GM12892 (cell line): ENCODE measurements around the gene KCNT1.

Source experiments
- DNase-seq: peaks from one replicate; pipeline ENCODE4 v3.0.0; 2011; ENCODE audit not compliant: insufficient read length
- FAIRE-seq: peaks from 2 replicates; lab custom pipeline; 2011; peaks lifted over from hg19 to GRCh38; lab: Jason Lieb, UNC
- POLR2A ChIP-seq: IDR thresholded peaks from 2 replicates; pipeline ENCODE4 v1.6.1; 2011; ENCODE audit warnings: low read depth, low read length, control low read depth
- POLR2AphosphoS5 ChIP-seq: IDR thresholded peaks from 2 replicates; pipeline ENCODE4 v1.6.1; 2011; ENCODE audit warnings: low read depth, low read length, control low read depth
- TAF1 ChIP-seq: IDR thresholded peaks from 2 replicates; pipeline ENCODE4 v1.6.1; 2011; ENCODE audit warnings: low read depth, mild to moderate bottlenecking, control low read depth, low read length, borderline replicate concordance

Gene KCNT1

DNA sequence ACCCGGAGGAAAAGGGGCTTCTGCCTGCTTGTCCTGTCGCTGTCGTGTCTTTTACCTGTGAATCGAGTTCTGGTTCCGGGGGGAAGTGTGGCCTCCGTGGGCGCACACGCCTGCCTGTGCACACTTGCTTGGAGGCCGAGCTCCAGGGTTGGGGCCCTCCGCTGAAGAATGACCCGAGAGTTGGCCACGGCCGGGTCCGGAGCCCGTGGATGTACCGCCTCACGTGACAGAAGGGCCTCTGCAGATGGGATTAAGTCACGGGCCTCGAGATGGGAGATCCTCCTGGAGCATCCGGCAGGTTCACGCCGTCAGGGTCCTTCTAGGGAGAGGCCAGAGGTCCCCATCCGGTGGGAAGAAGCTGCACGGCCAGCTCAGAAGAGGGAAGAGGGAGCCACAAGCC is 81.0 kb downstream of the KCNT1 start:
- DNase-seq (no peak), FAIRE-seq (no peak)
- no peak for TF ChIP-seq POLR2A
- no peak for TF ChIP-seq TAF1
- TF ChIP-seq POLR2AphosphoS5 = no peak

DNA sequence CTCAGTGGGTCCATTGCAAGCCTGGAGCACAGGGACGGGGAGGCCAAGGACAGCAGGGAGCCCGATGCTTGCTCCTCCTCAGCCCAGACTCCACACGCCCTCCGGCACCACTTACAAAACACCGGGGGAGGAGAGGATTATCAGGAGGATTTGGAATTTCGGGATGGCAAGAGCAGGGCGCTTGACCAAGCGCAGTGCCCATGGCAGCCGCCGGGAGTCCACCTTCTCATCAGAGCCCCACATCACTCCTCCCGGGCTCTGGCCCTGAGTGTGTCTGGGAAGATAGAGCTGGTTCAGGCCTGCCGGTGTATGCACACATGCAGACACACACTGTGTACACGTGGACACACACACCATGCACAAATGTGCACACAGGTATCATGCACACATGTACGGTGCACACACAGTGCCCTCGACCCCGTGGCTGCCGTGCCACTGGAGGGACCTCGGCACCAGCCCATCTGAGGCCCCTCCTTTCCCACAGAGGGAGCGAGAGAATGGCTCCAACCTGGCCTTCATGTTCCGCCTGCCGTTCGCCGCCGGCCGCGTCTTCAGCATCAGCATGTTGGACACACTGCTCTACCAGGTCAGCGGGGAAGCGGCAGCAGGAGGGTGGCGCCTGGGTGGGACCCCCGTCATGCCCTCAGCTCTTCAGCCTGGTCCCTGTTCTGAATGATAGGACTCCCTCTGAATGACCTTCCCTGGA is 81.7 kb downstream of the KCNT1 start:
- FAIRE-seq = no peak
- TF ChIP-seq POLR2AphosphoS5 = no peak
- TF ChIP-seq POLR2A = no peak
- no peak for TF ChIP-seq TAF1

DNA sequence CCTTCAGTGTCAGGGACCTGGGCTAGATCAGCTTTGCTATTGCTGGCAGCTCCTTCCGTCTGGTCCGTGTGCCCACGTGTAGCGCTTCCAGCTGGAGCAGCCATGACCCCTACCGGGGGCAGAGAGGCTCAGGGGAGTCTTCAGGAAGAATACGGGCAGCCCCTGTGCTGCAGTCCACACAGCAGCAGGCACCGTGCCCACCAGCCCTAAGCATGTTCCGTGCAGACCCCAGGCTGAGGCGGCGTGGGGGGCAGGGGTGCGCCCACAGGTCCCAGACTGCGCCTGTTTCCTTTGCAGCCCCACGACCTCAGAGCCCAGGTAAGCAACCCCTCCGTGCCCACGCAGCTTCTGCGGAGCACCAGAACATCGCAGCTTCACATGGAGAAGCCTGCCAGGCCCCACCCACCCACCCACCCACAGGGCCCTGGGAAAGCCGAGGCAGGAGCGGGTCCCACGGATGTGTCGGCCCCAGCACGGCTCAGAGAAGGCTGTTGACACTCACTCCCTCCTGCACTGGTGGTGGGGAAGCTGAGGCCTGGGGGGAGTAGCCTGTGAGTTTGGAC is 83.1 kb downstream of the KCNT1 start:
- FAIRE-seq (no peak), DNase-seq (no peak)
- TF ChIP-seq POLR2AphosphoS5 = no peak
- no peak for TF ChIP-seq TAF1
- no peak for TF ChIP-seq POLR2A

More for the DNA sequence above, 81.7 kb downstream of the KCNT1 start:
- no peak for DNase-seq

DNA sequence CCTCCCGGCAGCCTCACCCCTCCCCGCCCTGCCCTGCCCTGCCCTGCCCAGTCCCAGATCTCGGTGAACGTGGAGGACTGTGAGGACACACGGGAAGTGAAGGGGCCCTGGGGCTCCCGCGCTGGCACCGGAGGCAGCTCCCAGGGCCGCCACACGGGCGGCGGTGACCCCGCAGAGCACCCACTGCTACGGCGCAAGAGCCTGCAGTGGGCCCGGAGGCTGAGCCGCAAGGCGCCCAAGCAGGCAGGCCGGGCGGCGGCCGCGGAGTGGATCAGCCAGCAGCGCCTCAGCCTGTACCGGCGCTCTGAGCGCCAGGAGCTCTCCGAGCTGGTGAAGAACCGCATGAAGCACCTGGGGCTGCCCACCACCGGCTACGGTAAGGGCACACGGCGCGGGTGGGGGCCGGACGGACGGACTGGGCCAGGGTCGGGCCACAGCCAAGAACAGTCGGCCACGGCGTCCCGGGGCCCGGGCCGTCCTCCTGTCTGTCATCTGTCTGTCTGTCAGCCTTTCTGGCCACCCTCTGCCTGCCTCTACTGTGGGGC is 84.2 kb downstream of the KCNT1 start:
- no peak for FAIRE-seq
- no peak for DNase-seq
- no peak for TF ChIP-seq TAF1
- TF ChIP-seq POLR2AphosphoS5 = no peak
- TF ChIP-seq POLR2A = no peak

DNA sequence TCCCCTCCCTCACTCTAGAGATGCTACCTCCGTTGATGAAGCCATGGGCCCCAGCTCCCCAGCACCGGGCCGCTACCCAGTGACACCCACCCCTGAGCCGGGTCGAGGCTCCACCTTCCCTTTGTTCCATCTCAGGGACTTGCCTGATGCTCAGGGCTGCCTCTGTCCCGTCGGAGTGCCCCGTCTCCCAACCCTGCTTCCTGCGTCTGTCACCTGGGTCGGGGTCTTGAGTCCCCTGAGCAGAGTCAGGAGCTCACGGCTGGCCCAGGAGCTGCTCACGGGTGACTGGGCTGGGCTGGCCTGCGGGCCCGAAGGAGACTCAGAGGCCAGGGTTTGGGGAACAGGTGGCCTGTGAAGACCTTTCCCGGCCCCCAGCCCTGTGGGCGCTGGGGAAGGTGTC is 85.3 kb downstream of the KCNT1 start:
- DNase-seq = no peak
- FAIRE-seq = no peak
- TF ChIP-seq TAF1 (no peak), POLR2AphosphoS5 (no peak), POLR2A (no peak)

DNA sequence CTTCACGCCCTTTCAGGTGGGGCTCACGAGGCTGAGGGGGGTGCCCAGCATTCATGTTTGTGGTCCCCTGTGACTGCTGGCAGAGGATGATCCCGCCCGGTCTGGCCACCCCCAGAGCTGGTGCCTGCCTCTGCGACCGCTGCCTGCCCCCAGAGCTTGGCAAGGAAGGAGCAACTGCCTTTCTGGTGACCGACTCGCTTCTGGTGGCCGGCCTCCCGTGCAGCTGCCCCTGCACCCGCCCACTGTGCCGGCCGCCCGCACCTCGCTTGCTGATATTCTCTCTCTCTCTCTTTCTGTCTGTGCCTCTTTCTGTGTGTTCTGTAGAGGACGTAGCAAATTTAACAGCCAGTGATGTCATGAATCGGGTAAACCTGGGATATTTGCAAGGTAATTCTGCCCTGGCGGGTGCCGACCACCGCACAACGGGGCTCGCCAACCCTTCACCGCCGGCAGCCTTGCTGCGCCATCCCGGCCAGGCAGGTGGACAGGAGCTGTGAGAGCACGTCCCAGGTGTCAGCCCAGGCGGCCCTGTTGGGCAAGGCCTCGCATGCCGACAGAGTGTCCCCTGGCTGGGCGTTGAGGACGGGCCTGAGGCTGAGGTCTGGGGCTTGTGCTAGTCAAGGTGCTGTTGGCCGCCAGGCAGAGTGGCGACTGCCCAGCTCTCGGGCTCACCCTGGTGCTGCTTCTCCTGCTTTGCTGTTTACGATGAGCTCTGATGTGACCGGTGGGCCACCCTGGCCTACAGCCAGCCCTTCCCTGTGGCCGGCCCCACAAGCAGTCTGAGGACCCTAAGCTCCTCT is 86.0 kb downstream of the KCNT1 start:
- TF ChIP-seq POLR2AphosphoS5 = no peak
- TF ChIP-seq TAF1 = no peak
- no peak for TF ChIP-seq POLR2A
- FAIRE-seq = no peak
- DNase-seq = no peak

DNA sequence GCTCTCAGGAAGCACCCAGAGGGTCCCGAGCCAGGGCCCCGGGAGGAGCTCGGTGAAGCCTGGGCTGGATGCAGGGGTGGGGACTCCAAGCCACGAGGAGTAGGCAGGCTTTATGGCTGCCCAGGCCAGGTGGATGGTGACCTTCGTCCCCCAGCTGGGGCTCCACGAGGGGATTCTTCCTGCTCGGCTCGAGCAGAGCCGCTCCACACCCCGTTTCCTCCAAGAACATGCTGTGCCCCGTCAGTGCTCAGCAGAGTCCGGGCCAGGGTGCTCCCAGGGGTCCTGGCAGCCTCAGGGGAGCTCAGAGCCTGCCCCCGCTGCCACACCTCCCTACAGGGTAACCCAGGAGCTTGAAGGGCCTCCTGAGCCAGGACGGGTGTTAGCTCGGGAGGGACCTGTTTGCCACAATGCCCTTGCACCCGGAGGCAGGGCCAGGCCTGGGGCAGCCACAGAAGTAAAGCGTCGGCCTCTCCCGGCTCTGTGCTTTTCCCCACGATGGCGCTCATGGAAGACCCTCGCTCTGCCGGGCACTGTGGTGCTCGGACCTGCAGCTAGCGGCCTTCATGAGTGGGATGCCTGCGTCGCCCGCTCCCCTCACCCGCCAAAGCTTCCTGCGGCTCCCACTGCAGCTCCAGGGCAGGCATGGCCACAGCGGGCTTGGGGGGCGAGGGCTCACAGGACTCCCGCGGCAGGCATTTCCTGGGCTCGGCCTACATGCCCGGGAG is 86.8 kb downstream of the KCNT1 start:
- TF ChIP-seq POLR2A (no peak), TAF1 (no peak), POLR2AphosphoS5 (no peak)
- DNase-seq (no peak), FAIRE-seq (no peak)

DNA sequence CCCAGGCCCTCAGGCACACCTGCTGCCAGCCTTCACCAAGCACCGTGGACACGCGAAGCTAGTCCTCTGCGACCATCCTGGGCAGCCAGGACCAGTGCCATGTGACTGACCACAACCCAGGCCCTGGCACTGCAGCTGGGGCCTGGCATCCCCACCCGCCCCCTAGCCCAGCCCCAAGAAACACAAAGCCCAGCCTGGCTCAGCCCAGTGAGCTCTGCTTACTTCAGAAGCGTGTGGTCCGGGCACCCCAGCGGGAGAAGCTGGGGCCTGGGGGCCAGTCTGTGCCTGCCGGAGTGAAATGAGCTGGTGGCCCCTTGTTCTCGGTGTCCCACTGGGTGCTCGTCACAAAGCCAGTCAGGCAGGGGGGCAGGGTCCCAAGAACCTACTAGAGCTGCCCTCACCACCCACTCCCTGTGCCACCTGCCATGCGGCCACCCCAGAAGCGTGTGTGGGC is 87.9 kb downstream of the KCNT1 start:
- no peak for FAIRE-seq
- no peak for TF ChIP-seq TAF1
- no peak for TF ChIP-seq POLR2AphosphoS5
- no peak for TF ChIP-seq POLR2A
- DNase-seq = no peak

DNA sequence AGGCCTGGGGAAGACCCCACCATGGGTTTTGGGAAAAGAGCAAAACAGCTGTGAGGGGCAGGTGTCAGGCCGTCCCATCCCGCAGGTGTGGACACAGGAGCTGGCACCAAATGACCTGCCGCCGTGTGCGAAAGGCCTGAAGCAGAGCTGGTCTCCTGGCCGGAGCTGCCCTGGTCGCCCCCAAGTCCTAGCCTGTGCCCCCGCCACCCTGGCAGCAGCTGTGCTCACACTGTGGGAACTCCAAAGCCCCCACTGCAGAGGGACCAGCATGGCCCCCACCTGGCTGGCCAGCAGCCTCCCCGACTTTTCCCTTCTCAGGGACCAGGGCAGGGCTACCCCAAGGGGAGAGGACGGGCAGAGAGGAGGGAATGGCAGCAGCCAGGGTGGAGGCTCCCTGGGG is 88.4 kb downstream of the KCNT1 start:
- DNase-seq (no peak), FAIRE-seq (no peak)
- no peak for TF ChIP-seq TAF1
- TF ChIP-seq POLR2AphosphoS5 = no peak

DNA sequence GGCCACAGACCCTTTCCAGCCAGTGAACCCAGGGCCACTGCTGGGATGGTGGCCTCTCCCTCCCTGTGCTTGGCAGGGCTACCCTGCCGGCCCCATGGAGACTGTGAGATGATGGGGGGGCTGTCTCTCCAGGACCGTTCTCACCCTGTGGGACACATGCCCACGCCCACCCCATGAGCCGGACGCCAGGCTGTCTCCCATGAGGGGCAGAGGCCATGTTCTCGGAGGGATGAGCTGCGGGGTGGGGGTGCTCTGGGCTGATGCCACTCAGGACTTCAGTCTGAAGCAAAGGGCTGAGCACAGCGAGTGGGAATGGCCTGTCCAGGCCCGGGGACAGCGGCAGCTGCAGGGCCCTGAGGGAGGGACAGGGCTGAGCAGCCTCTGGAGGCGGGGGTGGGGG is 88.9 kb downstream of the KCNT1 start:
- no peak for DNase-seq
- TF ChIP-seq POLR2AphosphoS5 (no peak), POLR2A (no peak), TAF1 (no peak)
- FAIRE-seq = no peak

DNA sequence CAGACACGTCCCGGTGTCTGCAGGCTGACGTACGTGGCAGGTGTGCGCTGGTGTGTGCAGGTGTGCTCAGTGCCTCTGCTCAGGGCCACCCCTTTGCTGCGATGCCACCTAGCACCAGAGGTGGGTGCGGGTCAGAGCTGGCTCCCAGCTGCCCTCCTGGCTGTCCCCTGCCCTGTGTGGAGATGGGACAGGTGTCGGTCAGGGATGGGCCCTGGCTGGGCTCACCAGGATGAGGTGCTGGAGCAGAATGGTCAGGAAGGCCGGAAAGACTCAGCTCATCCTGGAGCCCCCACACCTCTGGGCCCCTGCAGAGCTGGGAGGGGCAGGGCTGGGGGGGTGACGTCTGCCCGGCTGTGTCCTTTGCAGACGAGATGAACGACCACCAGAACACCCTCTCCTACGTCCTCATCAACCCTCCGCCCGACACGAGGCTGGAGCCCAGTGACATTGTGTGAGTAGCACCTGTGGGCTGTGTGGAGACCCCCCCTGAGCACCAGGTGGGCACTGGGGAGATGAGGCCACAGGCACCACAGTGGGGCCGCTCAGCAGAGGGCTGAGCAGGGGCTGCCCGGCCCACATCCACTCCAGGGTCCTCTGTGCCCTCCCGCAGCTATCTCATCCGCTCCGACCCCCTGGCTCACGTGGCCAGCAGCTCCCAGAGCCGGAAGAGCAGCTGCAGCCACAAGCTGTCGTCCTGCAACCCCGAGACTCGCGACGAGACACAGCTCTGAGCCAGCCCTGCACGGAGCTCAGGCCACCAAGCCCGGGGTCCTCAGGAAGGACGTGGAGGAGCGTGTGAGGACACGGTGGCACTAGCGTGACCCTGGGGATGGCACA is 89.7 kb downstream of the KCNT1 start:
- DNase-seq (no peak), FAIRE-seq (no peak)
- TF ChIP-seq POLR2AphosphoS5 (no peak), TAF1 (no peak), POLR2A (no peak)
